Tibial nerve (tissue), 4 donors: ENCODE results near the gene HDAC2. TPM values are rescaled to one million over a fixed set of nuclear protein-coding genes. Genes with fewer than 3 reads are reported as not detected.

ENCODE experiments used
- DNase-seq, 2 donors: peaks; one replicate each; pipeline ENCODE4 v3.0.0-alpha.2; 2019; ENCODE audit warnings: low spot score in 2 of 2
- H3K27ac ChIP-seq, 4 donors: fragments of 200-600 bp; sonication (generic) in 3 of 4; one replicate each; pipeline ENCODE4 v1.5.1; 2017 to 2019; ENCODE audit warnings: mild to moderate bottlenecking in 1 of 4
- H3K27me3 ChIP-seq, 2 donors: fragments of 200-600 bp; sonication (generic) in 1 of 2; one replicate each; pipeline versions ENCODE4 v1.5.1 to v1.6.0; 2017 to 2019
- H3K36me3 ChIP-seq, 3 donors: fragments of 200-600 bp; sonication (generic); one replicate each; pipeline ENCODE4 v1.5.1; 2018 to 2019
- H3K4me1 ChIP-seq, 4 donors: fragments of 200-600 bp; sonication (generic) in 3 of 4; one replicate each; pipeline ENCODE4 v1.5.1; 2017 to 2019
- H3K4me3 ChIP-seq, 4 donors: fragments of 200-600 bp; sonication (generic) in 3 of 4; one replicate each; pipeline ENCODE4 v1.5.1; 2017 to 2019; ENCODE audit warnings: mild to moderate bottlenecking in 1 of 4, moderate library complexity in 1 of 4
- H3K9me3 ChIP-seq, 4 donors: fragments of 200-600 bp; sonication (generic) in 3 of 4; one replicate each; pipeline ENCODE4 v1.5.1; 2017 to 2019
- EP300 ChIP-seq, 2 donors: sonication (generic); formaldehyde crosslinking; IDR thresholded peaks; one replicate each; pipeline ENCODE4 v1.6.1; 2017; ENCODE audit warnings: antibody characterized with exemption in 2 of 2, mild to moderate bottlenecking in 1 of 2
- POLR2A ChIP-seq, 2 donors: fragments of 450-650 bp; IDR thresholded peaks; one replicate each; pipeline ENCODE4 v1.6.1; 2017; ENCODE audit warnings: antibody characterized with exemption in 2 of 2, mild to moderate bottlenecking in 2 of 2, moderate library complexity in 2 of 2
- WGBS, 2 donors: methylation state at CpG; one replicate each; pipeline ENCODE4 v1.1.5; 2018; 5-methylcytosine and 5-hydroxymethylcytosine counted together
- total RNA-seq, 4 donors: library from RNA; depleted of rRNA; stranded (reverse); fragments of >200 nt; gene quantifications; one replicate each; pipeline ENCODE4 v1.1.0, GENCODE V29; 2016
- TF ChIP-seq, protein P1 (sequence below), 5 experiments: fragments of 200-600 bp in 3 of 5; fragments of 450-650 bp in 2 of 5; sonication (generic) in 3 of 5; IDR thresholded peaks; one replicate each; pipeline ENCODE4 v1.5.1; 2016 to 2019; ENCODE audit warnings: antibody characterized with exemption in 5 of 5, mild to moderate bottlenecking in 3 of 5, moderate library complexity in 2 of 5

The HDAC2 gene
- total RNA-seq, 4 donors from 2014 or later, result 39.9 to 60.2 (median 47.1) TPM

DNA sequence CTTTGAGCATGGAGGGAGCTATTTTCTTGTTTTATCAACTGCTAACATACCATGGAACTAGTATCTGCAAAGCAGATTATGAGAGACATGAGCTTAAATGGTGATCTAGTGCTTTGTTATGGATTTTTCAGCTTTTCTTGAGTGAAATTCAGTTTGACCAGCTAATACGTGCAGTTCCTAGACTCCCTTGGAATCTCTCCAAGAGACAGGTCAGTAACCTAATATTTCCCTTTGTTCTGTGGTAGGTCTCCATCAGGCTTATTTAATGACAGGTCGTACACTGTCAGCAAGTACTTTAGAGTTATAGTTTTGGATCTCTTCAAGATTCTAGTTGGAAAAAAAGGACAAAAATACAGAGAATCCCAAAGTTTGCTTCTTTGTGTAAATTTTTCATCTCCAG lies 43.9 kb downstream of the HDAC2 start:
- H3K9me3 ChIP-seq, result peaks cover 0 to 18% (median 5%) of the 10 kb centered on the region in 4 donors
- no peak for DNase-seq
- no peak overlapping the region for H3K27ac ChIP-seq
- TF ChIP-seq, protein P1, sequence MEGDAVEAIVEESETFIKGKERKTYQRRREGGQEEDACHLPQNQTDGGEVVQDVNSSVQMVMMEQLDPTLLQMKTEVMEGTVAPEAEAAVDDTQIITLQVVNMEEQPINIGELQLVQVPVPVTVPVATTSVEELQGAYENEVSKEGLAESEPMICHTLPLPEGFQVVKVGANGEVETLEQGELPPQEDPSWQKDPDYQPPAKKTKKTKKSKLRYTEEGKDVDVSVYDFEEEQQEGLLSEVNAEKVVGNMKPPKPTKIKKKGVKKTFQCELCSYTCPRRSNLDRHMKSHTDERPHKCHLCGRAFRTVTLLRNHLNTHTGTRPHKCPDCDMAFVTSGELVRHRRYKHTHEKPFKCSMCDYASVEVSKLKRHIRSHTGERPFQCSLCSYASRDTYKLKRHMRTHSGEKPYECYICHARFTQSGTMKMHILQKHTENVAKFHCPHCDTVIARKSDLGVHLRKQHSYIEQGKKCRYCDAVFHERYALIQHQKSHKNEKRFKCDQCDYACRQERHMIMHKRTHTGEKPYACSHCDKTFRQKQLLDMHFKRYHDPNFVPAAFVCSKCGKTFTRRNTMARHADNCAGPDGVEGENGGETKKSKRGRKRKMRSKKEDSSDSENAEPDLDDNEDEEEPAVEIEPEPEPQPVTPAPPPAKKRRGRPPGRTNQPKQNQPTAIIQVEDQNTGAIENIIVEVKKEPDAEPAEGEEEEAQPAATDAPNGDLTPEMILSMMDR (IDR thresholded peaks at IDR 0.05), result no peak
- no peak for TF ChIP-seq POLR2A (IDR thresholded peaks at IDR 0.05)
- TF ChIP-seq EP300 (IDR thresholded peaks at IDR 0.05), result no peak
- H3K27me3 ChIP-seq, result no peaks in the 10 kb centered on the region
- peaks cover 0 to 23% (median 0%) of the 10 kb centered on the region in 4 donors for H3K4me1 ChIP-seq
- H3K4me3 ChIP-seq, result no peak overlapping the region
- no peaks in the 10 kb centered on the region for H3K36me3 ChIP-seq
- 35 to 36% methylated on average over 2 of the region's 2 CpGs for WGBS, 2 donors

- Histone ChIP-seq H3K9me3 (peaks cover 0 to 18% (median 5%) of the 10 kb centered on the region in 4 donors), H3K27ac (no peak overlapping the region), H3K36me3 (no peaks in the 10 kb centered on the region), H3K4me1 (peaks cover 0 to 27% (median 0%) of the 10 kb centered on the region in 4 donors), H3K4me3 (no peak overlapping the region), H3K27me3 (no peaks in the 10 kb centered on the region)
- TF ChIP-seq POLR2A (IDR thresholded peaks at IDR 0.05) (no peak), EP300 (IDR thresholded peaks at IDR 0.05) (no peak)
- TF ChIP-seq, protein P1 (IDR thresholded peaks at IDR 0.05), result no peak
- WGBS, 2 donors, result 50 to 60% methylated on average over 2 of the region's 2 CpGs
- no peak for DNase-seq
These were observed 45.6 kb downstream of the HDAC2 start for GRCh38 chr6:113925378-113925777.

- H3K4me1 ChIP-seq, result peaks cover 0 to 27% (median 0%) of the 10 kb centered on the region in 4 donors
- no peaks in the 10 kb centered on the region for H3K27me3 ChIP-seq
- DNase-seq, result no peak
- no peak overlapping the region for H3K4me3 ChIP-seq
- TF ChIP-seq POLR2A (IDR thresholded peaks at IDR 0.05), result no peak
- no peak for TF ChIP-seq EP300 (IDR thresholded peaks at IDR 0.05)
- TF ChIP-seq, protein P1 (IDR thresholded peaks at IDR 0.05), result no peak
- H3K9me3 ChIP-seq, result peaks cover 0 to 9% (median 2%) of the 10 kb centered on the region in 4 donors
- peak overlapping the region in 1 of 4 donors; percentile 40 for H3K27ac ChIP-seq
- no peaks in the 10 kb centered on the region for H3K36me3 ChIP-seq
These were observed 46.6 kb downstream of the HDAC2 start for GRCh38 chr6:113924312-113924723.

DNA sequence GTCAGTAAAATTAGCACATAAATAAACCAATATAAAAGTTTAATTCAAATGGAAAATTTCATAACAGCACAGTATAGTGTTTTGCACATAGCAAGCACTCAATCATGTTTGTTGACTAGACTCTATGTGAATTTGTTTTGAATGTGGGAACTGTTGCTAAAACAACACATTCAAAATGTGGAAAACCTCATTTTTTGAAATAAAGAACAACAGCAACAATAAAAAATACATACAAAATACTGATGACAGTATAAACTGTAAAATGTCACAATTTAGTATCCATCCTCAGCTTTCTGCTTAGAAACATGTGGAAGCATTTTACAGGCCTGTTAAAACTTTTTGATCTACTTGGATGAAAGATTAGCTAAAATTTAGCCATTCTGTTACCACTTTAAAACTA lies 47.4 kb downstream of the HDAC2 start:
- Histone ChIP-seq H3K4me1 (peaks cover 0 to 27% (median 0%) of the 10 kb centered on the region in 4 donors), H3K4me3 (no peak overlapping the region), H3K27ac (peak overlapping the region in 2 of 4 donors; percentile 31 to 52), H3K27me3 (no peaks in the 10 kb centered on the region), H3K9me3 (peaks cover 0 to under 1% (median 0%) of the 10 kb centered on the region in 4 donors), H3K36me3 (no peaks in the 10 kb centered on the region)
- no peak for DNase-seq
- TF ChIP-seq, protein P1 (IDR thresholded peaks at IDR 0.05), result no peak
- no peak for TF ChIP-seq EP300 (IDR thresholded peaks at IDR 0.05)
- no peak for TF ChIP-seq POLR2A (IDR thresholded peaks at IDR 0.05)

GRCh38 chr6:113921299-113921904 lies 49.5 kb downstream of the HDAC2 start:
- no peak overlapping the region for H3K4me3 ChIP-seq
- TF ChIP-seq EP300 (IDR thresholded peaks at IDR 0.05) (no peak), POLR2A (IDR thresholded peaks at IDR 0.05) (no peak)
- TF ChIP-seq, protein P1 (IDR thresholded peaks at IDR 0.05), result no peak
- whole genome bisulfite sequencing, 2 donors, result 82 to 86% methylated on average over 4 of the region's 4 CpGs
- no peaks in the 10 kb centered on the region for H3K36me3 ChIP-seq
- no peak for DNase-seq
- H3K9me3 ChIP-seq, result no peaks in the 10 kb centered on the region
- H3K27me3 ChIP-seq, result no peaks in the 10 kb centered on the region
- peaks cover 0 to 27% (median 0%) of the 10 kb centered on the region in 4 donors for H3K4me1 ChIP-seq
- H3K27ac ChIP-seq, result no peak overlapping the region
